Ishikawa (cell line): ENCODE data around the gene RALGPS1.

Experiments
- CEBPB ChIP-seq: IDR thresholded peaks from 2 replicates; pipeline ENCODE4 v1.6.1; 2012
- CREB1 ChIP-seq: IDR thresholded peaks from 2 replicates; pipeline ENCODE4 v1.6.1; 2012; ENCODE audit warnings: low read depth
- EGR1 ChIP-seq: IDR thresholded peaks from 2 replicates; pipeline ENCODE4 v1.6.1; 2012
- EP300 ChIP-seq: IDR thresholded peaks from 2 replicates; pipeline ENCODE4 v1.6.1; 2012; ENCODE audit warnings: borderline replicate concordance
- FOXM1 ChIP-seq: IDR thresholded peaks from 2 replicates; pipeline ENCODE4 v1.6.1; 2012; ENCODE audit warnings: low read depth, borderline replicate concordance
- MAX ChIP-seq: IDR thresholded peaks from 2 replicates; pipeline ENCODE4 v1.6.1; 2012
- NFIC ChIP-seq: IDR thresholded peaks from 2 replicates; pipeline ENCODE4 v1.6.1; 2012
- RAD21 ChIP-seq: IDR thresholded peaks from 2 replicates; pipeline ENCODE4 v1.6.1; 2012; ENCODE audit warnings: low read depth
- REST ChIP-seq: IDR thresholded peaks from 2 replicates; pipeline ENCODE4 v1.6.1; 2012; ENCODE audit warnings: low read depth, mild to moderate bottlenecking
- TAF1 ChIP-seq: IDR thresholded peaks from 2 replicates; pipeline ENCODE4 v1.6.1; 2012; ENCODE audit warnings: low read depth, mild to moderate bottlenecking
- TCF12 ChIP-seq: IDR thresholded peaks from 2 replicates; pipeline ENCODE4 v1.6.1; 2012; ENCODE audit warnings: low read depth
- TEAD4 ChIP-seq: IDR thresholded peaks from 2 replicates; pipeline ENCODE4 v1.6.1; 2012
- USF1 ChIP-seq: IDR thresholded peaks from 2 replicates; pipeline ENCODE4 v1.6.1; 2012
- YY1 ChIP-seq: IDR thresholded peaks from 2 replicates; pipeline ENCODE4 v1.6.1; 2012; ENCODE audit warnings: low read depth
- ZBTB7A ChIP-seq: IDR thresholded peaks from 2 replicates; pipeline ENCODE4 v1.6.1; 2012; ENCODE audit warnings: low read depth

The RALGPS1 gene

GRCh38 chr9:127105805-127106465, 191.4 kb downstream of the RALGPS1 start:
- TF ChIP-seq EP300 (no peak), RAD21 (no peak), ZBTB7A (no peak), EGR1 (no peak), USF1 (no peak), MAX (no peak), TCF12 (no peak)

- TF ChIP-seq EP300 (no peak), YY1 (no peak), EGR1 (no peak), REST (no peak), MAX (no peak), USF1 (no peak), TCF12 (no peak), RAD21 (no peak), FOXM1 (no peak), CREB1 (no peak), ZBTB7A (no peak), TEAD4 (no peak), NFIC (no peak), CEBPB (no peak), TAF1 (no peak)
These were observed 191.9 kb downstream of the RALGPS1 start for GRCh38 chr9:127106466-127106855.

GRCh38 chr9:127107171-127107928, 192.8 kb downstream of the RALGPS1 start:
- no peak for TF ChIP-seq CREB1
- no peak for TF ChIP-seq RAD21
- no peak for TF ChIP-seq CEBPB
- no peak for TF ChIP-seq FOXM1
- no peak for TF ChIP-seq NFIC
- no peak for TF ChIP-seq TCF12
- TF ChIP-seq REST = no peak

- TF ChIP-seq CREB1 = no peak
These were observed 193.6 kb downstream of the RALGPS1 start for GRCh38 chr9:127107929-127108876.

GRCh38 chr9:127109212-127109711, 194.7 kb downstream of the RALGPS1 start:
- TF ChIP-seq REST (no peak), NFIC (no peak), CREB1 (no peak), CEBPB (no peak), EP300 (no peak), YY1 (no peak), RAD21 (no peak), MAX (no peak), USF1 (no peak), FOXM1 (no peak), ZBTB7A (no peak), TCF12 (no peak), EGR1 (no peak), TAF1 (no peak), TEAD4 (no peak)
